GM21529 (cell line): Measurements from ENCODE around the gene IKZF4.
"Not testable (repeated sequence)": the region's sequence is repeated elsewhere in the genome, so short reads cannot be mapped to it uniquely, and the experiment has no call there.

Experiments used
- ATAC-seq: cut with Tn5 transposase; IDR thresholded peaks from one replicate; pipeline ENCODE4 v1.9.1; 2021; ENCODE audit not compliant: unreplicated experiment

Gene IKZF4

DNA sequence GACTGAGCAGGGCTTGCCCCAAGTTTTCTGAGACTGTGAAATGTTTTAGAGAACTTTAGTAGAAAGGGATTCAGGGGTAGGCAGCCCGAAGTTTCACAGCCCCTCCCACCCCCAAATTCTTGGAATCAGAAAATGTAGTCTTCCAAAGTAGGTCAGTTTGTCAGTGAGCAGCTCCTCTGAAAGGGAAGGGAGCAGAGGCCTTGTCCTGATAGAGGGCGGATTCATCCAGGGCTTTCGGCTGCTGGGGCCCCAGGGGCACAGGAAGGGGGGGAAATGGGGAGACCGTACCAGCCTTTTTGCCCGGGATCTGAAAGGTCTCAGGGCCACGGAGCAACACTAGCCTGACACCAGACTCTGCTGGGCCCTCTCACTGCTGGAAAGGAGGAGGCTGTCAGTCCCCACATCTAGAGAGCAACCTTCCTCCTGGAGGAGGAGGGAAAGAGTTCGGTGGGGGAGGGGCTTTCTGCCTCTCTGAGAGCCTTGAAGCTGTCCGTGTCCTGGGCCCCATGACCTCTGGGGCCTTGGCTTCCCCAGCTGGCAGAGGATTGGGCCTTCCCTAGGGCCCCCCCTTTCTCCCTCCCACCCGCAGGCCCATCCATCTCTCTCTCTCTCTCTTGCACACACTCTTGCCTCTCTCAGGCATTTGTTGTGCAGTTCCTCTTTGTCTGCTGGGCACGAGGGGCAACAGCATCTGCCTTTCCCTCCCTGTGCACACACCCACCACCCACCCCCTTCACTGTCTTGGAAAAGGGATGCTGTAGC is at the start of gene IKZF4:
Gene IKZF4, plus strand, starts transcription at position 621 of the 762 bp plus-strand sequence. CDS start 451 bp downstream, outside the sequence.
- ATAC-seq, result no peak

DNA sequence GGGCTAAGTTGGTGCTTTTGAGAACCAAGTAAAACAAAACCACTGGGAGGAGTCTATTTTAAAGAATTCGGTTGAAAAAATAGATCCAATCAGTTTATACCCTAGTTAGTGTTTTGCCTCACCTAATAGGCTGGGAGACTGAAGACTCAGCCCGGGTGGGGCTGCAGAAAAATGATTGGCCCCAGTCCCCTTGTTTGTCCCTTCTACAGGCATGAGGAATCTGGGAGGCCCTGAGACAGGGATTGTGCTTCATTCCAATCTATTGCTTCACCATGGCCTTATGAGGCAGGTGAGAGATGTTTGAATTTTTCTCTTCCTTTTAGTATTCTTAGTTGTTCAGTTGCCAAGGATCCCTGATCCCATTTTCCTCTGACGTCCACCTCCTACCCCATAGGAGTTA is 48.8 kb upstream of the IKZF4 start:
- ATAC-seq, result no peak

DNA sequence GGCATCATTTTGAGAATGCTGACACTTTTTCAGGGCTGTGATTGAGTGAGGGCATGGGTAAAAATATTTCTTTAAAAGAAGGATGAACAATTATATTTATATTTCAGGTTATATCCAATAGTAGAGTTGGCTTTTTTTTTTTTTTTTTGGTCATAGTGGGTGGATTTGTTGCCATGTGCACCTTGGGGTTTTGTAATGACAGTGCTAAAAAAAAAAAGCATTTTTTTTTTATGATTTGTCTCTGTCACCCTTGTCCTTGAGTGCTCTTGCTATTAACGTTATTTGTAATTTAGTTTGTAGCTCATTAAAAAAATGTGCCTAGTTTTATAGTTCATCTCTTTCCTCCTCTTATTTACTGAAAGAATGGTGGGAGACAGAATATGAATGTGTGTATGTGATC is 48.4 kb upstream of the IKZF4 start:
- no peak for ATAC-seq

DNA sequence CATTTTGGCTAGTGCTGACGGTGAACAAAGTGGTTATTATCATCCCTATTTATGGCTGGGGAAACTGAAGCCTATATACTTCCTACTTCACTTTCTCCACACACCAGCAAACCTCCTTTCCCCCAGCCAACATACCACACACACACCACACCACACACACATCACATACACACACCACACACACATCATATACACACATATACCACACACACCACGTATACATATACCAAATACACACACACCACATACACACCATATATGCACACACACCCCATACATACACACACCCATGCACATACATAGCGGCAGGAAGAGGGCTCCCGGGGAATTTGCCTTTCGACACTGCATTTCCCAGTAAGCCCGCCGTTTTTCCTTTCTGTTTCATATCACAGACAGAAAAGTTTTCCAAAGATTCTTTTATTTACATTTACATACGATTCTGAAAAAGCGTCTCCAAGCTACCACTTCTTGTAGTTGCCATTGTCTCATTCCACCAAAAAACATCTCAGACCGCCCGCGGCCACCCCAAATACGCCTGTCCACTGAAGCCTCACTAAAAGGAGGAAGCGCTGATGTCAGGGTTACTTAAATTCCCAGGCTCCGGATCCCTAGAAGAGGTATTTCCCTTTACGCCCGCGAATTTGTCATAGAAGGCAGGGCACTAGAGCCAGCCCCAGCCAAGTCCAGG is 47.8 kb upstream of the IKZF4 start:
- ATAC-seq, result no peak

DNA sequence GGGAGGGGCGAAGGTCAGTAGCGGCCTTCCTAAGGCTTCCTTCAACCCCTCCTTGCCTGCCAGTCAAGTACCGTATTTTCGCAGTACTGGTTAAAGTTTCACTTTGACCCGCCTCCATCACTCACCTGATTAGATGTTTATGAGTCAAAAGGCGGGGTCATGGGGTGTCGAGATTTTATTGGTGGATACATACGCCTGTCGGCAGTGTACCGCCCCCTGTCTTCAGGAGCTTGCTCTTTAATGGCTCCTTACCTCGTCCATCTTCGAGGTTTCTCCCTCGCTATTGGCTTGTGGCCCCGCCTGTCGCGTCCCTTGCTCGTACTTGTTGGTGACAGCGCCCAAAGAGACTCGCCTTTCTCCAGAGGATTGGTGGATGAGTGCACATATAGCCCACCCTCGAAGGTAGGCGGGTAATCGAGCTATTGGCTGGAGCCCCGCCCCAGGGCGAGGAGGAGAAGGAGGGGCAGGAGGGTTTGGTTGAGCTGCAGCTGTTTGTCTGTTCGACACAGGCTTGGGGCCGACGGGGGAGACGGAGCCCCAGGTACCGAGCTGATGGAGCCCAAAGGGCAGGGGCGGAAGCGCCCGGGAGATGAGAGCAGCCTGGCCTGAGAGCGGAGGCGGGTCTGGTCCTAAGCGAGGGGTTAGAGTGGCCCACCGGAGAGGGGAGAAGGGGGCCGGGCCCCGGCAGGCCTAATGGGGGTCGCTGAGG is 47.1 kb upstream of the IKZF4 start, which contains the start of gene RAB5B:
Gene RAB5B, plus strand, starts transcription at position 480 of the 709 bp plus-strand sequence. CDS start 12,883 bp downstream, outside the sequence.
- ATAC-seq, result peak; percentile 90

- ATAC-seq, result peak; percentile 14
These were observed 46.5 kb upstream of the IKZF4 start for GRCh38 chr12:55974308-55974730.

GRCh38 chr12:55978393-55978792 is 42.5 kb upstream of the IKZF4 start:
- ATAC-seq, result no peak

DNA sequence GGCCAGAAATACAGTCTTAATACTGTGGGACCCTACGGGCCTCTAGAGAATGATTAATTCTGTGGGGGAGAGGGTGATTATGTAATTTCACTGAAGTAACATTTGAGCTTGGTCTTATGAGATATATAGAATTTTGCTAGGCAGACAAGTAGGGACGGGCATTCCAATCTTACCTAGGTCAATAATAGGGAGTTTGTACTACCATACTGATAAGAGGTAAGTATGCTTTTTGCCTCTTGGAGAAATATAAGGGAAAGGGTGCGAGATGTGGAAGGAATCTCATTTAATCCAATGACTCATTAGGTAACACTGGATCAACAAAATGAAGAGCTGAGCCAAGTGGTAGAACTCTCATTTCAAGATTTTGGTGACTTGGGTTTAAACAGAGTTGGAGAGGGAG is 41.8 kb upstream of the IKZF4 start:
- no peak for ATAC-seq

- not testable (repeated sequence) for ATAC-seq
These were observed 39.0 kb upstream of the IKZF4 start for GRCh38 chr12:55981882-55982281.

DNA sequence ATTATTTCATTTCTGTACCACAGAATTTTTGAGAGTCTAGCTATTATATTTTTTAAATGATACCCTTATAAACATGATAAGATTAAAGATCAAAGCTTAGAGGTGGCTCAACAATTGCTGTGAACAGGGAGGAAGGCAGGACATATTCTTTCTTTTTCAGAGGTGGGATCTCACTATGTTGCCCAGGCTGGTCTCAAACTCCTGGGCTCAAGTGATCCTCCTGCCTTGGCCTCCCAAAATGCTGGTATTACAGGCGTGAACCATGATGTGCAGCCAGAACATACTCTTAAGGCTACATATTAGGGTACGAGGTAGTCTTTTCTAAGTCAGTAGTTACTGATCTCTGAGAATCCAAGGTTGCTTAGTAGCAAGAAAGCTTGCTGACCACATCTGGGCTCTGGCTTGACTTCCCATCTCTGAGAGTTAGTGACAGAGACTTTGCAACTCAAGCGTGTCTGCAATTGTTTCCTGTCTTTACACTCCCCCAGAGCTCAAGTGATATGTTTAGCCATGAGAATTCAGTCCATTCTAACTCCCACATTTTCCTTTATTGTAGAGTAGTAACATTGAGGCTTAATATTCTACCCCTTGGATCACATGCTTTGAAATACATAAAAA is 38.4 kb upstream of the IKZF4 start:
- peak; percentile 89 for ATAC-seq

- no peak for ATAC-seq
These were observed 37.5 kb upstream of the IKZF4 start for GRCh38 chr12:55983232-55983842.

- no peak for ATAC-seq
These were observed 36.0 kb upstream of the IKZF4 start for GRCh38 chr12:55984861-55985260.

GRCh38 chr12:55985341-55985740 is 35.5 kb upstream of the IKZF4 start:
- ATAC-seq, result no peak

GRCh38 chr12:55985976-55986375 is 34.9 kb upstream of the IKZF4 start:
- ATAC-seq, result not testable (repeated sequence)

- no peak for ATAC-seq
These were observed 29.7 kb upstream of the IKZF4 start for GRCh38 chr12:55991110-55991509.

- ATAC-seq, result no peak
These were observed 27.5 kb upstream of the IKZF4 start for GRCh38 chr12:55993230-55993853.

DNA sequence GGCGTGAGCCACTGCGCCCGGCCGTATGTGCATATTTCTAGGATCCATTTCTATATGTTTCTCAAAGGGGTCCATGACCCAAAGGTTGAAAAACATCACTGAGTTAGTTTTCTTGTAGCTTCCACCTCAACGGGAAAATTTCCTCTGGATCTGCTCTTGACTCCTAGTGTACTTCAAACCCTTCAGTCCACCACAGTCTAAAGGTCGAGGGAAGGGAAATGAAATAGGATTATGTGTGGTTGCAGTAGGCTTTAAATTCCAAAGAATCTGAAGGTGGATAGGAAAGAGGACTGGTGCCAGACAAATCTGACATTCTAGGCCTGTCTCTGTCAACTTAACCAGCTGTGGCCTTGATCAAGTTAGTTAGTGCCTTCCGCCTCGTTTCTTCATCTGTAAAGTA is 25.5 kb upstream of the IKZF4 start:
- no peak for ATAC-seq

- ATAC-seq, result no peak
These were observed 24.6 kb upstream of the IKZF4 start for GRCh38 chr12:55996201-55996714.

GRCh38 chr12:55996715-55997534 is 23.9 kb upstream of the IKZF4 start, which contains the start of gene SUOX:
Gene SUOX, plus strand, starts transcription at chr12:55997276. Its CDS starts 4,946 bp downstream, at chr12:56002222.
- peak; percentile 99 for ATAC-seq
